ENCODE results near the gene PSMB2. TPM values are rescaled to one million over a fixed set of nuclear protein-coding genes. Genes with fewer than 3 reads are reported as not detected.
"Not testable (repeated sequence)": the region's sequence is repeated elsewhere in the genome, so short reads cannot be mapped to it uniquely, and the experiment has no call there.

Gene PSMB2
- polyA plus RNA-seq, 1 donor from 2014 or later = 77.3 TPM

- Mint-ChIP-seq H3K27ac (no peak overlapping the region), H3K9me3 (no peaks in the 10 kb centered on the region), H3K36me3 (peaks cover 4% of the 10 kb centered on the region), H3K4me3 (no peak overlapping the region), H3K4me1 (peaks cover 0 to 1% (median 0%) of the 10 kb centered on the region in 3 donors), H3K27me3 (no peaks in the 10 kb centered on the region)
Observed at GRCh38 chr1:35592991-35593769, 48.1 kb downstream of the PSMB2 start.

- H3K36me3 Mint-ChIP-seq = peaks cover 5% of the 10 kb centered on the region
- peak overlapping the region in 1 of 3 donors; percentile 74 for H3K27ac Mint-ChIP-seq
- H3K4me1 Mint-ChIP-seq = peaks cover 0 to 1% (median 0%) of the 10 kb centered on the region in 3 donors
- no peaks in the 10 kb centered on the region for H3K27me3 Mint-ChIP-seq
- H3K9me3 Mint-ChIP-seq = no peaks in the 10 kb centered on the region
- H3K4me3 Mint-ChIP-seq = no peak overlapping the region
Observed at GRCh38 chr1:35591211-35591610, 50.1 kb downstream of the PSMB2 start.

- H3K27me3 Mint-ChIP-seq = no peaks in the 10 kb centered on the region
- no peaks in the 10 kb centered on the region for H3K9me3 Mint-ChIP-seq
- H3K27ac Mint-ChIP-seq = peak overlapping the region in 1 of 3 donors; percentile 13
- H3K36me3 Mint-ChIP-seq = peaks cover 5% of the 10 kb centered on the region
- peaks cover 0 to 1% (median 0%) of the 10 kb centered on the region in 3 donors for H3K4me1 Mint-ChIP-seq
- no peak overlapping the region for H3K4me3 Mint-ChIP-seq
Observed at GRCh38 chr1:35590476-35591040, 50.8 kb downstream of the PSMB2 start.

GRCh38 chr1:35589516-35590427 is 51.6 kb downstream of the PSMB2 start:
- Mint-ChIP-seq H3K27ac (peak overlapping the region in 1 of 3 donors; percentile 13), H3K27me3 (no peaks in the 10 kb centered on the region), H3K9me3 (no peaks in the 10 kb centered on the region), H3K4me1 (peaks cover 0 to 1% (median 0%) of the 10 kb centered on the region in 3 donors), H3K36me3 (peaks cover 5% of the 10 kb centered on the region), H3K4me3 (no peak overlapping the region)

GRCh38 chr1:35588197-35588910 is 53.0 kb downstream of the PSMB2 start:
- peaks cover 5% of the 10 kb centered on the region for H3K36me3 Mint-ChIP-seq
- H3K4me1 Mint-ChIP-seq = peaks cover 0 to 1% (median 0%) of the 10 kb centered on the region in 3 donors
- no peak overlapping the region for H3K27ac Mint-ChIP-seq
- no peaks in the 10 kb centered on the region for H3K27me3 Mint-ChIP-seq
- H3K4me3 Mint-ChIP-seq = peak overlapping the region in 1 of 4 donors; percentile 41
- H3K9me3 Mint-ChIP-seq = no peaks in the 10 kb centered on the region

- no peak overlapping the region for H3K4me3 Mint-ChIP-seq
- H3K36me3 Mint-ChIP-seq = peaks cover 5% of the 10 kb centered on the region
- H3K27ac Mint-ChIP-seq = no peak overlapping the region
Observed at GRCh38 chr1:35587736-35588135, 53.6 kb downstream of the PSMB2 start.

GRCh38 chr1:35586808-35587207 is 54.5 kb downstream of the PSMB2 start:
- Mint-ChIP-seq H3K4me3 (no peak overlapping the region), H3K27me3 (no peaks in the 10 kb centered on the region), H3K27ac (no peak overlapping the region), H3K4me1 (peaks cover 0 to 3% (median 0%) of the 10 kb centered on the region in 3 donors), H3K36me3 (peaks cover 5% of the 10 kb centered on the region), H3K9me3 (no peaks in the 10 kb centered on the region)

More at GRCh38 chr1:35587736-35588135, 53.6 kb downstream of the PSMB2 start:
- H3K27me3 Mint-ChIP-seq = no peaks in the 10 kb centered on the region
- no peaks in the 10 kb centered on the region for H3K9me3 Mint-ChIP-seq
- peaks cover 0 to 3% (median 0%) of the 10 kb centered on the region in 3 donors for H3K4me1 Mint-ChIP-seq

- H3K27ac Mint-ChIP-seq, H3K4me3 Mint-ChIP-seq, H3K36me3 Mint-ChIP-seq, H3K4me1 Mint-ChIP-seq, H3K27me3 Mint-ChIP-seq, H3K9me3 Mint-ChIP-seq: not testable (repeated sequence)
Observed at GRCh38 chr1:35585805-35586204, 55.5 kb downstream of the PSMB2 start.

- Mint-ChIP-seq H3K9me3 (no peaks in the 10 kb centered on the region), H3K27ac (no peak overlapping the region), H3K27me3 (no peaks in the 10 kb centered on the region), H3K4me1 (peaks cover 0 to 5% (median 5%) of the 10 kb centered on the region in 3 donors), H3K36me3 (peaks cover 5% of the 10 kb centered on the region), H3K4me3 (no peak overlapping the region)
Observed at GRCh38 chr1:35585281-35585680, 56.0 kb downstream of the PSMB2 start.

GRCh38 chr1:35581621-35582020 is 59.7 kb downstream of the PSMB2 start:
- H3K4me1 Mint-ChIP-seq = peaks cover 6 to 13% (median 13%) of the 10 kb centered on the region in 3 donors
- peak overlapping the region in 1 of 3 donors; percentile 19 for H3K27ac Mint-ChIP-seq
- H3K4me3 Mint-ChIP-seq = peak overlapping the region in 2 of 4 donors; percentile 23 to 45
- not testable (repeated sequence) for H3K36me3 Mint-ChIP-seq, H3K27me3 Mint-ChIP-seq, H3K9me3 Mint-ChIP-seq

GRCh38 chr1:35580949-35581388 is 60.4 kb downstream of the PSMB2 start:
- Mint-ChIP-seq H3K27ac (peak overlapping the region in 1 of 3 donors; percentile 39), H3K36me3 (no peaks in the 10 kb centered on the region), H3K4me1 (peaks cover 10 to 16% (median 13%) of the 10 kb centered on the region in 3 donors), H3K9me3 (peaks cover 0 to 2% (median 0%) of the 10 kb centered on the region in 3 donors), H3K4me3 (peak overlapping the region in 1 of 4 donors; percentile 23), H3K27me3 (no peaks in the 10 kb centered on the region)

- Mint-ChIP-seq H3K9me3 (peaks cover 0 to 2% (median 0%) of the 10 kb centered on the region in 3 donors), H3K36me3 (peaks cover 3% of the 10 kb centered on the region), H3K4me1 (peaks cover 10 to 16% (median 11%) of the 10 kb centered on the region in 3 donors), H3K27me3 (peaks cover 9% of the 10 kb centered on the region), H3K27ac (peak overlapping the region in 2 of 3 donors; percentile 88 to 89), H3K4me3 (peak overlapping the region; percentile 71 to 98 (median 87))
Observed at GRCh38 chr1:35577071-35577998, 64.0 kb downstream of the PSMB2 start.

GRCh38 chr1:35576766-35577070 is 64.6 kb downstream of the PSMB2 start:
- H3K4me1 Mint-ChIP-seq = peaks cover 10 to 16% (median 11%) of the 10 kb centered on the region in 3 donors
- H3K27ac Mint-ChIP-seq = peak overlapping the region in 2 of 3 donors; percentile 80 to 89
- H3K36me3 Mint-ChIP-seq, H3K9me3 Mint-ChIP-seq: not testable (repeated sequence)
- H3K4me3 Mint-ChIP-seq = peak overlapping the region; percentile 71 to 98 (median 88)
- H3K27me3 Mint-ChIP-seq = peaks cover 11% of the 10 kb centered on the region
